ENCODE measurements around the gene SVIL.
"Not testable (repeated sequence)": the region's sequence is repeated elsewhere in the genome, so short reads cannot be mapped to it uniquely, and the experiment has no call there.

SVIL gene

DNA sequence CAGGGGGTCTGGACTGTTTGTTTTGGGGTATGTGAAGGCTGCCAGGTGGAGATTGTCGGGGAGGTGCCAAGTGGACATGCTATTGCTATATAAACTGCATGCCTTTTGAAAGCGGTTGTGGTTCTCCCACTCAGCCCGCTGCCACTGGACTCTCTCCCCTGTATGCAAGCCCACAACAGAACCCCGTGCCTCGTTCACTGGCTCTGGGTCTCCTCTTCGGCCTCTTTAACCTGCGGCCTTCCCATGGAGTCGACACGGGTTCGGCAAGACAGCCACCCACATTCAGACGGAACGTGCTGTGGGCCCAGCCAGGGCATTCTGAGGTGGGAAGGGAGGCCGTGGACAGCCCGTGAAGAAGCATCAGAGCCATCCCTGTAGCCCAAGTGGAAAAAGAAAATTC is 50.3 kb downstream of the SVIL start:
- H3K4me1 ChIP-seq (ENCODE audit: control insufficient read depth, insufficient read depth, low read depth, low read length): peaks cover 27% of the 10 kb centered on the region
- no peak overlapping the region for H2BK15ac ChIP-seq (ENCODE audit: low read depth, poor library complexity, severe bottlenecking)
- H4K8ac ChIP-seq (ENCODE audit: low read length): no peak overlapping the region
- H3K4ac ChIP-seq (ENCODE audit: low read depth in 1 of 2, low read length in 2 of 2): no peak overlapping the region
- no peak overlapping the region for H3K27ac ChIP-seq (ENCODE audit: low read length, poor library complexity, severe bottlenecking)
- H4K91ac ChIP-seq (ENCODE audit: low read length): no peak overlapping the region
- H3K4me3 ChIP-seq (ENCODE audit: insufficient read depth in 1 of 2, low read depth in 1 of 2, low read length in 2 of 2): no peak overlapping the region
- WGBS: 97% methylated on average over 14 of the region's 14 CpGs
- no peak for DNase-seq
- H2AFZ ChIP-seq (ENCODE audit: low read depth, low read length): no peak overlapping the region
- H2BK12ac ChIP-seq (ENCODE audit: low read length in 2 of 2): no peak overlapping the region
- peaks cover 4% of the 10 kb centered on the region for H3K79me1 ChIP-seq (replicated peaks; ENCODE audit: low read length, poor library complexity, severe bottlenecking)
- H3K9ac ChIP-seq (ENCODE audit: low read length): no peak overlapping the region
- peaks cover 16 to 18% of the 10 kb centered on the region in 2 experiments for H3K36me3 ChIP-seq (ENCODE audit: control insufficient read depth in 1 of 2, insufficient read depth in 2 of 2, low read depth in 1 of 2, low read length in 2 of 2)
- no peak overlapping the region for H2BK5ac ChIP-seq (ENCODE audit: low read depth, low read length, poor library complexity, severe bottlenecking)
- no peak overlapping the region for H3K14ac ChIP-seq (ENCODE audit: low read length in 2 of 2)
- no peaks in the 10 kb centered on the region for H3K27me3 ChIP-seq (ENCODE audit: control insufficient read depth in 1 of 2, insufficient read depth in 1 of 2, low read length in 2 of 2)
- no peak overlapping the region for H3K4me2 ChIP-seq (ENCODE audit: low read length, poor library complexity, severe bottlenecking)
- H3K18ac ChIP-seq (ENCODE audit: low read depth in 1 of 2, low read length in 2 of 2): peak overlapping the region in 1 of 2 experiments; percentile 1
- H3K9me3 ChIP-seq (ENCODE audit: control insufficient read depth, low read length): no peaks in the 10 kb centered on the region
- H3K23ac ChIP-seq (ENCODE audit: low read length in 2 of 2): peak overlapping the region in 1 of 2 experiments; percentile 14
- H2AK5ac ChIP-seq (ENCODE audit: low read length, severe bottlenecking): no peak overlapping the region
- H2BK120ac ChIP-seq (ENCODE audit: low read depth, low read length): no peak overlapping the region

DNA sequence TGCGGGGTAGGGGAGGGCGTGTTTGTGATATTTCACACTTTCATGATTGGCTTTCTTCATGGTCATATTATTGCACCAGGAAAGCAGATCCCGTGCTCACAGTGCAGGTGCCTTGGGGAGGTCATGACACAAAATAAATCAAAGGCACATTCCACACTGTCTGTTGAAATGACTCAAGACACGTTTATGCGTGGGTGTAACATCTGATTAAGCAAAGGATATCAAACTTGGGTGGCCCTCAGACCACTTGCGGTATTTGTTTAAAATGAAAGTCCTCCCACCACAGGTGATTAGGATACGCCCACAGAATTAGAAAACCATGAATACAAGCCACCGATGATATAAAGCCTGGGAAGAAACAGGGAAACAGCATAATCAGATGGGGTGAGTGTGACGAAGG is 51.1 kb downstream of the SVIL start:
- Histone ChIP-seq H3K9me3 (ENCODE audit: control insufficient read depth, low read length) (no peaks in the 10 kb centered on the region), H2BK5ac (ENCODE audit: low read depth, low read length, poor library complexity, severe bottlenecking) (no peak overlapping the region), H3K9ac (ENCODE audit: low read length) (no peak overlapping the region), H3K4me1 (ENCODE audit: control insufficient read depth, insufficient read depth, low read depth, low read length) (peaks cover 22% of the 10 kb centered on the region), H4K91ac (ENCODE audit: low read length) (no peak overlapping the region), H3K18ac (ENCODE audit: low read depth in 1 of 2, low read length in 2 of 2) (peak overlapping the region in 1 of 2 experiments; percentile 11), H2AFZ (ENCODE audit: low read depth, low read length) (no peak overlapping the region), H2BK15ac (ENCODE audit: low read depth, poor library complexity, severe bottlenecking) (no peak overlapping the region), H3K36me3 (ENCODE audit: control insufficient read depth in 1 of 2, insufficient read depth in 2 of 2, low read depth in 1 of 2, low read length in 2 of 2) (peaks cover 17 to 21% of the 10 kb centered on the region in 2 experiments), H3K27me3 (ENCODE audit: control insufficient read depth in 1 of 2, insufficient read depth in 1 of 2, low read length in 2 of 2) (no peaks in the 10 kb centered on the region), H3K27ac (ENCODE audit: low read length, poor library complexity, severe bottlenecking) (no peak overlapping the region), H2BK12ac (ENCODE audit: low read length in 2 of 2) (no peak overlapping the region), H3K14ac (ENCODE audit: low read length in 2 of 2) (no peak overlapping the region), H3K79me1 (replicated peaks; ENCODE audit: low read length, poor library complexity, severe bottlenecking) (peaks cover 4% of the 10 kb centered on the region), H2BK120ac (ENCODE audit: low read depth, low read length) (no peak overlapping the region), H4K8ac (ENCODE audit: low read length) (no peak overlapping the region), H3K4ac (ENCODE audit: low read depth in 1 of 2, low read length in 2 of 2) (no peak overlapping the region), H2AK5ac (ENCODE audit: low read length, severe bottlenecking) (no peak overlapping the region), H3K4me2 (ENCODE audit: low read length, poor library complexity, severe bottlenecking) (no peak overlapping the region), H3K23ac (ENCODE audit: low read length in 2 of 2) (no peak overlapping the region), H3K4me3 (ENCODE audit: insufficient read depth in 1 of 2, low read depth in 1 of 2, low read length in 2 of 2) (no peak overlapping the region)
- WGBS: 63% methylated on average over 8 of the region's 9 CpGs
- no peak for DNase-seq

DNA sequence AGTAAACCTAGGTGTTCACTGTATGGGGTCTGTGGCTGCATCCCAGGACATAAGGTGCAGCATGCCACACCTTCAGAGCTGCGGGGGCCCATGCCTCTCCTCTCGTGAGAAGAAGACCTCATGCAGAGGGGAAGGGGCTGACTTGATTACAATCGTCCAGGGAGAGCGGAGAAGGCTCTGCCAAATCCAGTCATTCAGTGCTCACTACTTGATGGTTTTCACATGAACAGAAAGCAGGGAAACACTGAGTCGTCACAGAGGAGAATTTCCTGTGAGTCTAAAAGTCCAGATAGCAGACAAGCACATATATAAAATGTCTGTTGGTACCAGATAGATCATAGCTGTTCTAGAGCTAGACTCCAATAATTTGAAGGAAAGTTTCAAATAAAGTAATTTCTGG is 52.0 kb downstream of the SVIL start:
- H4K91ac ChIP-seq (ENCODE audit: low read length); H3K4me3 ChIP-seq (ENCODE audit: insufficient read depth in 1 of 2, low read depth in 1 of 2, low read length in 2 of 2); H3K18ac ChIP-seq (ENCODE audit: low read depth in 1 of 2, low read length in 2 of 2); H3K9ac ChIP-seq (ENCODE audit: low read length); H3K4me2 ChIP-seq (ENCODE audit: low read length, poor library complexity, severe bottlenecking); H2BK12ac ChIP-seq (ENCODE audit: low read length in 2 of 2); H3K14ac ChIP-seq (ENCODE audit: low read length in 2 of 2); H3K27me3 ChIP-seq (ENCODE audit: control insufficient read depth in 1 of 2, insufficient read depth in 1 of 2, low read length in 2 of 2); H4K8ac ChIP-seq (ENCODE audit: low read length); H3K4ac ChIP-seq (ENCODE audit: low read depth in 1 of 2, low read length in 2 of 2); H2BK120ac ChIP-seq (ENCODE audit: low read depth, low read length); H2AFZ ChIP-seq (ENCODE audit: low read depth, low read length); H2BK15ac ChIP-seq (ENCODE audit: low read depth, poor library complexity, severe bottlenecking); H3K23ac ChIP-seq (ENCODE audit: low read length in 2 of 2); H3K79me1 ChIP-seq (replicated peaks; ENCODE audit: low read length, poor library complexity, severe bottlenecking); H2AK5ac ChIP-seq (ENCODE audit: low read length, severe bottlenecking); H3K9me3 ChIP-seq (ENCODE audit: control insufficient read depth, low read length); H2BK5ac ChIP-seq (ENCODE audit: low read depth, low read length, poor library complexity, severe bottlenecking): not testable (repeated sequence)
- Histone ChIP-seq H3K36me3 (ENCODE audit: control insufficient read depth in 1 of 2, insufficient read depth in 2 of 2, low read depth in 1 of 2, low read length in 2 of 2) (peaks cover 17 to 29% of the 10 kb centered on the region in 2 experiments), H3K27ac (ENCODE audit: low read length, poor library complexity, severe bottlenecking) (peak overlapping the region; percentile 32), H3K4me1 (ENCODE audit: control insufficient read depth, insufficient read depth, low read depth, low read length) (peaks cover 22% of the 10 kb centered on the region)
- WGBS: 50% methylated on average over 4 of the region's 5 CpGs
- peak; percentile 84 for DNase-seq

DNA sequence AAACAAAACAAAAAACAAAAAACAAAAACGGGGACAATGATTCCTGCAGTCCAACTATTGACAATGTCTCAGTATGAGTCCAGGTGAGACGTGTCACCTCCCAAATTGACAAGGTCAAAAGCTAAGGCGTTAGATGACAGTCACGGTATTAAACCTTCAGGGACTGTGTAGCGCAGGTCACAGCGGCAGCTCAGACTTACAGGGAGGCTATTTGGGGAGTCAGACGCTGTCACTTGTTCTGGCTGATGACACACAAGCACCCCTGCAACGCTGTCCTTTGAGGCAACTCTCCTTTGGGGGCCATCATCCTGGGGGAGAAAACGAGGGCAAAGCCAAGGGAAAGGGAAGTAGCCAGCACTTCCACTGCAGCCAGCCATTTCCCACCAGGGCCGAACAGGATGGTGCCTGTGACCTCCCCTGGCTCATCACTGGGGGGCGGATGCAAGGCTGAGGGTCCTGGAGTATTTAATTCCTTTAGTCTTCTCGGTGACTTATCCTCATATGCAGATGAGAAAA is 55.3 kb downstream of the SVIL start:
- H3K9me3 ChIP-seq (ENCODE audit: control insufficient read depth, low read length): no peaks in the 10 kb centered on the region
- no peak overlapping the region for H4K8ac ChIP-seq (ENCODE audit: low read length)
- no peak overlapping the region for H4K91ac ChIP-seq (ENCODE audit: low read length)
- H2BK12ac ChIP-seq (ENCODE audit: low read length in 2 of 2): no peak overlapping the region
- no peak overlapping the region for H3K23ac ChIP-seq (ENCODE audit: low read length in 2 of 2)
- peaks cover 16% of the 10 kb centered on the region for H3K4me1 ChIP-seq (ENCODE audit: control insufficient read depth, insufficient read depth, low read depth, low read length)
- H3K4me2 ChIP-seq (ENCODE audit: low read length, poor library complexity, severe bottlenecking): no peak overlapping the region
- no peak overlapping the region for H2BK120ac ChIP-seq (ENCODE audit: low read depth, low read length)
- WGBS: 98% methylated on average over 12 of the region's 12 CpGs
- H2BK5ac ChIP-seq (ENCODE audit: low read depth, low read length, poor library complexity, severe bottlenecking): no peak overlapping the region
- no peak overlapping the region for H2AK5ac ChIP-seq (ENCODE audit: low read length, severe bottlenecking)
- H3K4ac ChIP-seq (ENCODE audit: low read depth in 1 of 2, low read length in 2 of 2): no peak overlapping the region
- H2AFZ ChIP-seq (ENCODE audit: low read depth, low read length): no peak overlapping the region
- H3K14ac ChIP-seq (ENCODE audit: low read length in 2 of 2): no peak overlapping the region
- H3K27me3 ChIP-seq (ENCODE audit: control insufficient read depth in 1 of 2, insufficient read depth in 1 of 2, low read length in 2 of 2): no peaks in the 10 kb centered on the region
- no peak overlapping the region for H3K4me3 ChIP-seq (ENCODE audit: insufficient read depth in 1 of 2, low read depth in 1 of 2, low read length in 2 of 2)
- H3K27ac ChIP-seq (ENCODE audit: low read length, poor library complexity, severe bottlenecking): no peak overlapping the region
- peaks cover 6% of the 10 kb centered on the region for H3K79me1 ChIP-seq (replicated peaks; ENCODE audit: low read length, poor library complexity, severe bottlenecking)
- peaks cover 11 to 39% of the 10 kb centered on the region in 2 experiments for H3K36me3 ChIP-seq (ENCODE audit: control insufficient read depth in 1 of 2, insufficient read depth in 2 of 2, low read depth in 1 of 2, low read length in 2 of 2)
- no peak overlapping the region for H3K18ac ChIP-seq (ENCODE audit: low read depth in 1 of 2, low read length in 2 of 2)
- no peak overlapping the region for H2BK15ac ChIP-seq (ENCODE audit: low read depth, poor library complexity, severe bottlenecking)
- DNase-seq: no peak
- no peak overlapping the region for H3K9ac ChIP-seq (ENCODE audit: low read length)
